SK-N-SH treated with all-trans-retinoic acid at 6 μM for 48 hours (cell line): ENCODE data around the gene PLSCR4.

Experiments used
- ATAC-seq: fragments of 200-7000 bp; cut with Tn5 transposase; 3 replicates; pipeline ENCODE4 v1.9.1; 2020; ENCODE audit warnings: mild to moderate bottlenecking, moderate library complexity
- ARNTL ChIP-seq: fragments of 450-650 bp; formaldehyde crosslinking; IDR thresholded peaks from 2 replicates; pipeline ENCODE4 v1.5.0; 2020; ENCODE audit warnings: low read depth, mild to moderate bottlenecking, moderate library complexity, borderline replicate concordance
- BACH2 ChIP-seq: fragments of 250-450 bp; sonication (Bioruptor Pico); IDR thresholded peaks from 2 replicates; pipeline ENCODE4 v1.9.0; 2021; ENCODE audit warnings: mild to moderate bottlenecking, borderline replicate concordance
- CSDC2 ChIP-seq: fragments of 250-450 bp; sonication (Bioruptor Pico); IDR thresholded peaks from 2 replicates; pipeline ENCODE4 v1.5.0; 2020; ENCODE audit warnings: mild to moderate bottlenecking, moderate library complexity
- ESRRG ChIP-seq: fragments of 250-450 bp; sonication (Bioruptor Pico); IDR thresholded peaks from 2 replicates; pipeline ENCODE4 v1.6.1; 2021; ENCODE audit warnings: mild to moderate bottlenecking
- GLIS3 ChIP-seq: fragments of 250-450 bp; sonication (Bioruptor Pico); IDR thresholded peaks from 2 replicates; pipeline ENCODE4 v1.5.0; 2020; ENCODE audit warnings: mild to moderate bottlenecking, moderate library complexity
- OSR1 ChIP-seq: fragments of 250-450 bp; sonication (Bioruptor Pico); IDR thresholded peaks from 2 replicates; pipeline ENCODE4 v1.8.0; 2022; ENCODE audit warnings: moderate library complexity, mild to moderate bottlenecking, inconsistent platforms
- PPARA ChIP-seq: fragments of 250-450 bp; sonication (Bioruptor Pico); IDR thresholded peaks from 2 replicates; pipeline ENCODE4 v1.5.0; 2020; ENCODE audit warnings: mild to moderate bottlenecking, borderline replicate concordance
- RARB ChIP-seq: fragments of 250-450 bp; sonication (Bioruptor Pico); IDR thresholded peaks from 2 replicates; pipeline ENCODE4 v1.8.0; 2021; ENCODE audit warnings: mild to moderate bottlenecking, moderate library complexity
- SNAI2 ChIP-seq: fragments of 250-450 bp; sonication (Bioruptor Pico); IDR thresholded peaks from 2 replicates; pipeline ENCODE4 v1.5.0; 2020; ENCODE audit warnings: mild to moderate bottlenecking, moderate library complexity
- TCF4 ChIP-seq: fragments of 250-450 bp; sonication (Bioruptor Pico); IDR thresholded peaks from 2 replicates; pipeline ENCODE4 v1.8.0; 2021; ENCODE audit warnings: mild to moderate bottlenecking, moderate library complexity, borderline replicate concordance
- TOX ChIP-seq: fragments of 250-450 bp; sonication (Bioruptor Pico); IDR thresholded peaks from 2 replicates; pipeline ENCODE4 v1.8.0; 2021; ENCODE audit warnings: mild to moderate bottlenecking, moderate library complexity, borderline replicate concordance
- ZC3H10 ChIP-seq: fragments of 250-450 bp; sonication (Bioruptor Pico); IDR thresholded peaks from 2 replicates; pipeline ENCODE4 v1.5.1; 2021; ENCODE audit warnings: mild to moderate bottlenecking, moderate library complexity
- ZFP3 ChIP-seq: fragments of 250-450 bp; sonication (Bioruptor Pico); IDR thresholded peaks from 2 replicates; pipeline ENCODE4 v1.5.0; 2020; ENCODE audit warnings: mild to moderate bottlenecking, moderate library complexity
- ZFP30 ChIP-seq: fragments of 450-650 bp; formaldehyde crosslinking; IDR thresholded peaks from 2 replicates; pipeline ENCODE4 v1.5.0; 2022; ENCODE audit warnings: mild to moderate bottlenecking, moderate library complexity
- ZNF565 ChIP-seq: fragments of 450-650 bp; formaldehyde crosslinking; conservative IDR thresholded peaks from 2 replicates; pipeline ENCODE4 v1.5.0; 2020; ENCODE audit warnings: low read depth, mild to moderate bottlenecking, moderate library complexity
- ZNF8 ChIP-seq: fragments of 450-650 bp; formaldehyde crosslinking; IDR thresholded peaks from 2 replicates; pipeline ENCODE4 v1.5.0; 2020; ENCODE audit warnings: mild to moderate bottlenecking, moderate library complexity
- TF ChIP-seq, protein P1 (sequence below): fragments of 250-450 bp; sonication (Bioruptor Pico); IDR thresholded peaks from 2 replicates; pipeline ENCODE4 v1.5.1; 2021; ENCODE audit warnings: mild to moderate bottlenecking, moderate library complexity
- TF ChIP-seq, protein P2 (sequence below): fragments of 250-450 bp; sonication (Bioruptor Pico); IDR thresholded peaks from 2 replicates; pipeline ENCODE4 v1.8.0; 2020; ENCODE audit warnings: mild to moderate bottlenecking, moderate library complexity, borderline replicate concordance
- TF ChIP-seq, protein P3 (sequence below): fragments of 250-450 bp; sonication (Bioruptor Pico); IDR thresholded peaks from 2 replicates; pipeline ENCODE4 v1.5.1; 2020; ENCODE audit warnings: low read depth, mild to moderate bottlenecking, moderate library complexity
- TF ChIP-seq, protein P4 (sequence below): fragments of 250-450 bp; sonication (Bioruptor Pico); IDR thresholded peaks from 2 replicates; pipeline ENCODE4 v1.8.0; 2021; ENCODE audit warnings: low read depth, mild to moderate bottlenecking, moderate library complexity, borderline replicate concordance
- TF ChIP-seq, protein P5 (sequence below): fragments of 250-450 bp; sonication (Bioruptor Pico); IDR thresholded peaks from 2 replicates; pipeline ENCODE4 v1.5.0; 2020; ENCODE audit warnings: mild to moderate bottlenecking, moderate library complexity

Gene PLSCR4

DNA sequence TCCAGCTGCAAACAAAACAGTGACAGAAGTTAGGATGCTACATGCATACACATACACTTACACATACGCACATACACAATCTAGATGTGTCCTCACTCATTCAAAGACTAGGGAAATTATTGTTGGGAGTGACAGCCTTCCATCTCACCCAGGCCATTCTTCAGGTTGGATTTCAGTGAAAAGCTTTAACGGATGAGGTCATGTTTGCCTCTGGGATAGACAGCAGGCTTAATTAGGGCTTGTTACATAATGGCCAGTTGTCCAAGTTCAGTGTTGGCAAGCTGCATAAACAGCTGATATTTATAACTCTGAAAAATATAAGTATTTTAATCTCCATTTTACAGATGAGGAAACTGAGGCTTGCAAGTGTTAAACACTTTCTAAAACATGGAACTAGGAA, 54.1 kb downstream of the PLSCR4 start:
- TF ChIP-seq, protein P1, sequence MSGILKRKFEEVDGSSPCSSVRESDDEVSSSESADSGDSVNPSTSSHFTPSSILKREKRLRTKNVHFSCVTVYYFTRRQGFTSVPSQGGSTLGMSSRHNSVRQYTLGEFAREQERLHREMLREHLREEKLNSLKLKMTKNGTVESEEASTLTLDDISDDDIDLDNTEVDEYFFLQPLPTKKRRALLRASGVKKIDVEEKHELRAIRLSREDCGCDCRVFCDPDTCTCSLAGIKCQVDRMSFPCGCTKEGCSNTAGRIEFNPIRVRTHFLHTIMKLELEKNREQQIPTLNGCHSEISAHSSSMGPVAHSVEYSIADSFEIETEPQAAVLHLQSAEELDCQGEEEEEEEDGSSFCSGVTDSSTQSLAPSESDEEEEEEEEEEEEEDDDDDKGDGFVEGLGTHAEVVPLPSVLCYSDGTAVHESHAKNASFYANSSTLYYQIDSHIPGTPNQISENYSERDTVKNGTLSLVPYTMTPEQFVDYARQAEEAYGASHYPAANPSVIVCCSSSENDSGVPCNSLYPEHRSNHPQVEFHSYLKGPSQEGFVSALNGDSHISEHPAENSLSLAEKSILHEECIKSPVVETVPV (CRISPR knock-in tag): no peak
- TF ChIP-seq TCF4 (CRISPR knock-in tag): no peak
- TF ChIP-seq BACH2 (CRISPR knock-in tag): no peak
- TF ChIP-seq, protein P2, sequence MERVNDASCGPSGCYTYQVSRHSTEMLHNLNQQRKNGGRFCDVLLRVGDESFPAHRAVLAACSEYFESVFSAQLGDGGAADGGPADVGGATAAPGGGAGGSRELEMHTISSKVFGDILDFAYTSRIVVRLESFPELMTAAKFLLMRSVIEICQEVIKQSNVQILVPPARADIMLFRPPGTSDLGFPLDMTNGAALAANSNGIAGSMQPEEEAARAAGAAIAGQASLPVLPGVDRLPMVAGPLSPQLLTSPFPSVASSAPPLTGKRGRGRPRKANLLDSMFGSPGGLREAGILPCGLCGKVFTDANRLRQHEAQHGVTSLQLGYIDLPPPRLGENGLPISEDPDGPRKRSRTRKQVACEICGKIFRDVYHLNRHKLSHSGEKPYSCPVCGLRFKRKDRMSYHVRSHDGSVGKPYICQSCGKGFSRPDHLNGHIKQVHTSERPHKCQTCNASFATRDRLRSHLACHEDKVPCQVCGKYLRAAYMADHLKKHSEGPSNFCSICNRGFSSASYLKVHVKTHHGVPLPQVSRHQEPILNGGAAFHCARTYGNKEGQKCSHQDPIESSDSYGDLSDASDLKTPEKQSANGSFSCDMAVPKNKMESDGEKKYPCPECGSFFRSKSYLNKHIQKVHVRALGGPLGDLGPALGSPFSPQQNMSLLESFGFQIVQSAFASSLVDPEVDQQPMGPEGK: no peak
- TF ChIP-seq, protein P3, sequence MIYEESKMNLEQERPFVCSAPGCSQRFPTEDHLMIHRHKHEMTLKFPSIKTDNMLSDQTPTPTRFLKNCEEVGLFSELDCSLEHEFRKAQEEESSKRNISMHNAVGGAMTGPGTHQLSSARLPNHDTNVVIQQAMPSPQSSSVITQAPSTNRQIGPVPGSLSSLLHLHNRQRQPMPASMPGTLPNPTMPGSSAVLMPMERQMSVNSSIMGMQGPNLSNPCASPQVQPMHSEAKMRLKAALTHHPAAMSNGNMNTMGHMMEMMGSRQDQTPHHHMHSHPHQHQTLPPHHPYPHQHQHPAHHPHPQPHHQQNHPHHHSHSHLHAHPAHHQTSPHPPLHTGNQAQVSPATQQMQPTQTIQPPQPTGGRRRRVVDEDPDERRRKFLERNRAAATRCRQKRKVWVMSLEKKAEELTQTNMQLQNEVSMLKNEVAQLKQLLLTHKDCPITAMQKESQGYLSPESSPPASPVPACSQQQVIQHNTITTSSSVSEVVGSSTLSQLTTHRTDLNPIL (CRISPR knock-in tag): no peak
- no peak for TF ChIP-seq CSDC2 (CRISPR knock-in tag)
- TF ChIP-seq ESRRG (CRISPR knock-in tag): no peak
- no peak for TF ChIP-seq ARNTL (CRISPR knock-in tag)
- TF ChIP-seq SNAI2 (CRISPR knock-in tag): no peak
- no peak for ATAC-seq

DNA sequence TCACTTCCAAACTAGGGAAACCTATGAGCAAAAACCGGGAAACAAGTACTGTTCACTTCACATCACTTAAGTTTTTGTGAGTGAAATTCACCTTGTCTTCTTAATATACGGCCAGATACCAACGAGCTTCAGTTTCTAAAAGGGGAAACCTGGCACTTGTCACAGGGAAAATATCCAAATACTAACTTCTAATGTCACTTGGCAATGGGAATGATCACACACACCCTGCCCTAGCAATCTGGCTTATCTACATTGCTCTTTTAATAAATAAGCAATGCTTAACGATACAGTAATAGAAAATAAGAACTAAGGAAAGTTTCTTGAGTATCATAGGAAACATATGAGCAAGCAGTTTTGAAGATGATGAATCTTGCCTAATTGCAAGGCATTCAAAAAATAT, 55.3 kb downstream of the PLSCR4 start:
- ATAC-seq: no peak
- TF ChIP-seq, protein P3 (CRISPR knock-in tag): no peak
- TF ChIP-seq ARNTL (CRISPR knock-in tag) (no peak), CSDC2 (CRISPR knock-in tag) (no peak), ZNF8 (CRISPR knock-in tag) (no peak), OSR1 (CRISPR knock-in tag) (no peak), ZNF565 (CRISPR knock-in tag) (no peak), TOX (CRISPR knock-in tag) (no peak), ZFP30 (CRISPR knock-in tag) (no peak), ZC3H10 (CRISPR knock-in tag) (no peak), RARB (CRISPR knock-in tag) (no peak), PPARA (CRISPR knock-in tag) (no peak), BACH2 (CRISPR knock-in tag) (no peak), GLIS3 (no peak), ZFP3 (no peak)
- TF ChIP-seq, protein P4, sequence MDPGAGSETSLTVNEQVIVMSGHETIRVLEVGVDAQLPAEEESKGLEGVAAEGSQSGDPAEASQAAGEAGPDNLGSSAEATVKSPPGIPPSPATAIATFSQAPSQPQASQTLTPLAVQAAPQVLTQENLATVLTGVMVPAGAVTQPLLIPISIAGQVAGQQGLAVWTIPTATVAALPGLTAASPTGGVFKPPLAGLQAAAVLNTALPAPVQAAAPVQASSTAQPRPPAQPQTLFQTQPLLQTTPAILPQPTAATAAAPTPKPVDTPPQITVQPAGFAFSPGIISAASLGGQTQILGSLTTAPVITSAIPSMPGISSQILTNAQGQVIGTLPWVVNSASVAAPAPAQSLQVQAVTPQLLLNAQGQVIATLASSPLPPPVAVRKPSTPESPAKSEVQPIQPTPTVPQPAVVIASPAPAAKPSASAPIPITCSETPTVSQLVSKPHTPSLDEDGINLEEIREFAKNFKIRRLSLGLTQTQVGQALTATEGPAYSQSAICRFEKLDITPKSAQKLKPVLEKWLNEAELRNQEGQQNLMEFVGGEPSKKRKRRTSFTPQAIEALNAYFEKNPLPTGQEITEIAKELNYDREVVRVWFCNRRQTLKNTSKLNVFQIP: no peak
- TF ChIP-seq, protein P5, sequence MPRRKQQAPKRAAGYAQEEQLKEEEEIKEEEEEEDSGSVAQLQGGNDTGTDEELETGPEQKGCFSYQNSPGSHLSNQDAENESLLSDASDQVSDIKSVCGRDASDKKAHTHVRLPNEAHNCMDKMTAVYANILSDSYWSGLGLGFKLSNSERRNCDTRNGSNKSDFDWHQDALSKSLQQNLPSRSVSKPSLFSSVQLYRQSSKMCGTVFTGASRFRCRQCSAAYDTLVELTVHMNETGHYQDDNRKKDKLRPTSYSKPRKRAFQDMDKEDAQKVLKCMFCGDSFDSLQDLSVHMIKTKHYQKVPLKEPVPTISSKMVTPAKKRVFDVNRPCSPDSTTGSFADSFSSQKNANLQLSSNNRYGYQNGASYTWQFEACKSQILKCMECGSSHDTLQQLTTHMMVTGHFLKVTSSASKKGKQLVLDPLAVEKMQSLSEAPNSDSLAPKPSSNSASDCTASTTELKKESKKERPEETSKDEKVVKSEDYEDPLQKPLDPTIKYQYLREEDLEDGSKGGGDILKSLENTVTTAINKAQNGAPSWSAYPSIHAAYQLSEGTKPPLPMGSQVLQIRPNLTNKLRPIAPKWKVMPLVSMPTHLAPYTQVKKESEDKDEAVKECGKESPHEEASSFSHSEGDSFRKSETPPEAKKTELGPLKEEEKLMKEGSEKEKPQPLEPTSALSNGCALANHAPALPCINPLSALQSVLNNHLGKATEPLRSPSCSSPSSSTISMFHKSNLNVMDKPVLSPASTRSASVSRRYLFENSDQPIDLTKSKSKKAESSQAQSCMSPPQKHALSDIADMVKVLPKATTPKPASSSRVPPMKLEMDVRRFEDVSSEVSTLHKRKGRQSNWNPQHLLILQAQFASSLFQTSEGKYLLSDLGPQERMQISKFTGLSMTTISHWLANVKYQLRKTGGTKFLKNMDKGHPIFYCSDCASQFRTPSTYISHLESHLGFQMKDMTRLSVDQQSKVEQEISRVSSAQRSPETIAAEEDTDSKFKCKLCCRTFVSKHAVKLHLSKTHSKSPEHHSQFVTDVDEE: no peak
- TF ChIP-seq, protein P2: no peak
- TF ChIP-seq, protein P1 (CRISPR knock-in tag): no peak
